Vagina (tissue), 2 donors: ENCODE data around the gene ELMO3.

ENCODE experiments used
- CTCF ChIP-seq, 3 experiments: fragments of 450-650 bp in 2 of 3; fragments of 200-600 bp in 1 of 3; sonication (generic) in 1 of 3; IDR thresholded peaks; one replicate each; pipeline ENCODE4 v1.5.1; 2017 to 2019; ENCODE audit warnings: antibody characterized with exemption in 3 of 3, mild to moderate bottlenecking in 2 of 3, moderate library complexity in 2 of 3
- POLR2A ChIP-seq, 2 donors: fragments of 450-650 bp; IDR thresholded peaks; one replicate each; pipeline ENCODE4 v1.6.1; 2017; ENCODE audit warnings: antibody characterized with exemption in 2 of 2, mild to moderate bottlenecking in 2 of 2, moderate library complexity in 2 of 2

GRCh38 chr16:67167588-67167987 lies 31.3 kb upstream of the ELMO3 start:
- TF ChIP-seq CTCF (IDR thresholded peaks at IDR 0.05) (no peak), POLR2A (IDR thresholded peaks at IDR 0.05) (no peak)
